ENCODE results near the gene PPP1R12C. TPM values are rescaled to one million over a fixed set of nuclear protein-coding genes. Genes with fewer than 3 reads are reported as not detected.
"Not testable (repeated sequence)": the region's sequence is repeated elsewhere in the genome, so short reads cannot be mapped to it uniquely, and the experiment has no call there.

Gene PPP1R12C
- total RNA-seq, 2 donors from 2014 or later = 81.2 to 135 TPM

DNA sequence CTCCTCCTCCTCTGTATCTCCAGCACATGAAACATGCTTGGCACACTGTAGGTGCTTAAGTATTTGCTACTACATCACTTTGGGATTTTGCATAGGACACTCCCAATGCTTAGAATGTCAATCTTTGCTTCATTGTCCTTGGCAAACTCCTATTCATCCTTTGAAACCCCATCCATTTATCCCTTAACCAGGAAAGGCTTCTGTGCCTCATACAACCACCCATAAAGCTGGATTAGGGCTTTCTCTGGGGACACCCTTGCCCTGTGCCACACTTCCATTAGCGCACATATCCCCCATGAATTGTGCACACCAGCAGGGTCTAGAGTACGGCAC, 47.6 kb downstream of the PPP1R12C start:
- TF ChIP-seq, protein P1, sequence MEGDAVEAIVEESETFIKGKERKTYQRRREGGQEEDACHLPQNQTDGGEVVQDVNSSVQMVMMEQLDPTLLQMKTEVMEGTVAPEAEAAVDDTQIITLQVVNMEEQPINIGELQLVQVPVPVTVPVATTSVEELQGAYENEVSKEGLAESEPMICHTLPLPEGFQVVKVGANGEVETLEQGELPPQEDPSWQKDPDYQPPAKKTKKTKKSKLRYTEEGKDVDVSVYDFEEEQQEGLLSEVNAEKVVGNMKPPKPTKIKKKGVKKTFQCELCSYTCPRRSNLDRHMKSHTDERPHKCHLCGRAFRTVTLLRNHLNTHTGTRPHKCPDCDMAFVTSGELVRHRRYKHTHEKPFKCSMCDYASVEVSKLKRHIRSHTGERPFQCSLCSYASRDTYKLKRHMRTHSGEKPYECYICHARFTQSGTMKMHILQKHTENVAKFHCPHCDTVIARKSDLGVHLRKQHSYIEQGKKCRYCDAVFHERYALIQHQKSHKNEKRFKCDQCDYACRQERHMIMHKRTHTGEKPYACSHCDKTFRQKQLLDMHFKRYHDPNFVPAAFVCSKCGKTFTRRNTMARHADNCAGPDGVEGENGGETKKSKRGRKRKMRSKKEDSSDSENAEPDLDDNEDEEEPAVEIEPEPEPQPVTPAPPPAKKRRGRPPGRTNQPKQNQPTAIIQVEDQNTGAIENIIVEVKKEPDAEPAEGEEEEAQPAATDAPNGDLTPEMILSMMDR (IDR thresholded peaks at IDR 0.05) = no peak
- Histone ChIP-seq H3K27ac (peak overlapping the region in 3 of 4 donors; percentile 74 to 77 (median 76)), H3K9me3 (no peaks in the 10 kb centered on the region), H3K27me3 (no peaks in the 10 kb centered on the region), H3K4me1 (peaks cover 18% of the 10 kb centered on the region), H3K4me3 (no peak overlapping the region), H3K36me3 (replicated peaks in 1 of 2; ENCODE audit: insufficient read depth in 1 of 2, low read depth in 2 of 2) (no peaks in the 10 kb centered on the region)
- DNase-seq (no peak), ATAC-seq (no peak)
- intact Hi-C loops (cut with DNase I) = no loop called here
- WGBS, 2 donors = 82 to 91% methylated on average over 2 of the region's 2 CpGs

DNA sequence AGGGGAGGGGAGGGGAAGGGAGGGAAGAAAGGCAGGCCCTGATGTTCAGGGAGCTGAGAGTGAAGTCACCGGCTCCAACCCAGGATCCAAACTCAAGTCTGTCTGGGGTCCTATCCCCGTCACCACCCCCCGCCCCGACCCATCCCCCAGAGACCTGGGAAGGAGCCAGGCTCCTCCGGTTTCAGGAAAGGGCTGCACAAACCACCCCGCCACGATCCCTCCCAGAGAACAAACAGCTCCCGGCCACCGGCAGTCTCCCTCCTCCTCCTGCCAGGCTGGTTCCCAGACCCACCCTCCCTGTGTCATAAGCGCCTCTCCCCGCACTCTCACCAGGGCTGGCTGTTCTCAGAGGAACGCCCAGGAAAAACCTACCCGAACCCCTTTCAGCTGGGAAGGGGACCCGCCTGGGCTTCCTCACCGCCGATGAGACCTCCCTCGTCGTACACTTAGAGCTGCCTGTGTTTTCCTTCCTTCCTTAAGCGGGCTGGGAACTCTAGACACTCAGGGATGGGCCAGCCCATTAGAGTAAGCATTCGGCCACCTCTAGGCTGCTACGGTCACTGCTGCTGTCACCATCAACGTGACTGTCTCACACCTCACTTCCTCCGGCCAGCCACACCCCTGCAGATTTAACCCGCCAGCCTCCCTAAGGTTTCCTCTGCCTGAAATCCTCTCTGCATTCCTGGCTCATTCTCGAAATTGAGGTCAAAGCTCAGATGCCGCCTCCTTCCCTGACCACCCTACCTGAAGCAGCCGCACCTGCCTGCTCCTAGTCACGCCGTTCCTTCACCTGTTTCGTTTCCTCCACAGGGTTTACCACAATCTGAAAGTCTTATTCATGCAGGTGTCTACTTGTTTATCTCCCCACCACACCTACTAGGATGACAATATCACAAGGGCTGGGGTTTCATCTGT, 48.2 kb downstream of the PPP1R12C start:
- ATAC-seq (peak; percentile 86), DNase-seq (peak; percentile 47 to 69 (median 64))
- no peaks in the 10 kb centered on the region for H3K36me3 ChIP-seq (replicated peaks in 1 of 2; ENCODE audit: insufficient read depth in 1 of 2, low read depth in 2 of 2)
- H3K27ac ChIP-seq = peak overlapping the region; percentile 54 to 77 (median 75)
- TF ChIP-seq, protein P1 (IDR thresholded peaks at IDR 0.05) = peak in 1 of 7 experiments; percentile 5
- peak; percentile 6 to 67 (median 66) for TF ChIP-seq POLR2A (IDR thresholded peaks at IDR 0.05)
- H3K9me3 ChIP-seq = no peaks in the 10 kb centered on the region
- no peak overlapping the region for H3K4me3 ChIP-seq
- intact Hi-C loops (cut with DNase I) = no loop called here
- peaks cover 18% of the 10 kb centered on the region for H3K4me1 ChIP-seq
- H3K27me3 ChIP-seq = no peaks in the 10 kb centered on the region
- WGBS, 2 donors = 2 to 3% methylated on average over 19 to 30 of the region's 30 CpGs

DNA sequence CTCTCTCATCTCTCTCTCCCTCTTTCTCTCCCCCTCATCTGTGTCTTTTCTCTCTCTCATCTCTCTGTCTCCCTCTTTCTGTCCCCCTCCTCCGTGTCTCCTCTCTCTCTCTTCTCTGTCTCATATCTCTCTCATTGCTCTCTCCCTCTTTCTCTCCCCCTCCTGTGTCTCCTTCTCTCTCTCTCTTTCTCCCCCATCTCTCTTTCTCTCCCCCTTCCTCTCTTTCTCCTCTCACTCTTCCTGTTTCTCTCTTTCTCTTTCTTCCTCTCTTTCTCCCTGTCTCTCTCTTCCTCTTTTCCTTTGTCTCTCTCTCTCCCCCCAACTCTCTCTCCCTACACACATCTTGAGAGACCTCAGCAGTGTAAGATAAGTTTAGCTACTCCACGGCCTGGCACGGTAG, 49.6 kb downstream of the PPP1R12C start:
- H3K27ac ChIP-seq = no peak overlapping the region
- H3K9me3 ChIP-seq = no peaks in the 10 kb centered on the region
- H3K27me3 ChIP-seq = no peaks in the 10 kb centered on the region
- no peaks in the 10 kb centered on the region for H3K36me3 ChIP-seq (replicated peaks in 1 of 2; ENCODE audit: insufficient read depth in 1 of 2, low read depth in 2 of 2)
- peaks cover 18% of the 10 kb centered on the region for H3K4me1 ChIP-seq
- TF ChIP-seq, protein P1 (IDR thresholded peaks at IDR 0.05) = no peak
- TF ChIP-seq POLR2A (IDR thresholded peaks at IDR 0.05) = no peak
- no peak for DNase-seq
- no peak for ATAC-seq
- intact Hi-C loops (cut with DNase I) = no loop called here
- WGBS, 2 donors = 37 to 39% methylated on average over 3 of the region's 3 CpGs
- H3K4me3 ChIP-seq = no peak overlapping the region

DNA sequence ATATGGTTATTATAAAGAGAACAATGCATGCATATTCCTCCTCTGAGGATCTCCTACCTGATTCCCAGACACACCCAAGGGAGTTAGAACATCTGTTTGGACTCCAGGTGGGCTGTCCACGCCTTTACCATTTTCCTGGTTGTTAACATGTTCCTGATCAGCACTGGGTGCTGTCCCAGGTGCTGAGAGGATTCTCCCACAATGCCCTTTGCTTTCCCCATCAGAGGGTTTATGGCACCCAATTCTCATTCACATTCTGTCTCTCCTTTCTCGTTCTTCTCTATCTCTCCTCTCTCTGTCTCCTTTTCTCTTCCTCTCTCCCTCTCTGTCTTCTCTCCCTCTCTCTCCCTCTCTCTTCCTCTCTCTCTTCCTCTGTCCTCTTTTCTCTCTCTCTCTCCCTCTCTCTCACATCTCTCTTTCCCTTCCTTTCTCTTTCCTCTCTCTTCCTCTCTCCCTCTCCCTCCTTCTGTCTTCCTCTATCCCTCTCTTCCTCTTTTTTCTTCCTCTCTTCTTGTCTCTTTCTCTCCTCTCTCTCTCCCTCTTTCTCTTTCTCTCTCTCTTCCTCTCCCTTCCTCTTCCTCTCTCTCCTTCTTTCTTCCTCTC, 51.2 kb downstream of the PPP1R12C start:
- Histone ChIP-seq H3K27me3 (no peaks in the 10 kb centered on the region), H3K9me3 (no peaks in the 10 kb centered on the region), H3K4me3 (no peak overlapping the region), H3K4me1 (peaks cover 25% of the 10 kb centered on the region), H3K27ac (no peak overlapping the region), H3K36me3 (replicated peaks in 1 of 2; ENCODE audit: insufficient read depth in 1 of 2, low read depth in 2 of 2) (no peaks in the 10 kb centered on the region)
- ATAC-seq (no peak), DNase-seq (no peak)
- WGBS, 2 donors = 42% methylated on average over 2 of the region's 2 CpGs
- intact Hi-C loops (cut with DNase I) = no loop called here
- TF ChIP-seq, protein P1 (IDR thresholded peaks at IDR 0.05) = no peak
- no peak for TF ChIP-seq POLR2A (IDR thresholded peaks at IDR 0.05)

DNA sequence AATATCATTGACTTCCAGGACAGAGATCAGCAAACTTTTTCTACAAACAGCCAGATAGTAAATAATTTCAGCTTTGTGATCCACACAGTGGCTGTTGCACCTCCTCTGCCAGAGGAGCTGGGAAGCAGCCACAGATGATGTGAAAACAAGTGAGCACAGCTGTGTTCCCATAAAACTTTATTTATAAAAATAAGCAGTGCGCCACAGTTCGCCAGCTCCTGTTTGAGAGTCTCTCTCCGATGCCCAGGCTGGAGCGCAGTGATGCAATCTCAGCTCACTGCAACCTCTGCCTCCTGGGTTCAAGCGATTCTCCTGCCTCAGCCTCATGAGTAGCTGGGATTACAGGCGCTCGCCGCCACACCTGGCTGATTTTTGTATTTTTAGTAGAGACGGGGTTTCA, 51.9 kb downstream of the PPP1R12C start:
- H3K27me3 ChIP-seq; H3K4me3 ChIP-seq; intact Hi-C loops (cut with DNase I); ATAC-seq; H3K27ac ChIP-seq; DNase-seq; H3K9me3 ChIP-seq; H3K36me3 ChIP-seq (replicated peaks in 1 of 2; ENCODE audit: insufficient read depth in 1 of 2, low read depth in 2 of 2): not testable (repeated sequence)
- 87 to 89% methylated on average over 9 of the region's 9 CpGs for WGBS, 2 donors
- H3K4me1 ChIP-seq = peaks cover 22% of the 10 kb centered on the region

Data from body of pancreas (tissue), 4 donors.